Stimulated activated CD4-positive, alpha-beta T cell treated with anti-CD3 and anti-CD28 coated beads, TNF-alpha, amount 100 ng/mL, for 4 hours (primary cell): ENCODE results near the gene SLFN11.
"Not testable (repeated sequence)": the region's sequence is repeated elsewhere in the genome, so short reads cannot be mapped to it uniquely, and the experiment has no call there.

Experiments used
- DNase-seq, 3 experiments: peaks; one replicate each; pipeline ENCODE4 v3.0.0-alpha.2; 2020; ENCODE audit warnings: low read depth in 3 of 3

Gene SLFN11

GRCh38 chr17:35373534-35373983 is at the start of gene SLFN11:
Gene SLFN11 (minus strand): TSS chr17:35373621. CDS start chr17:35363807, 9,814 bp downstream.
- peak; percentile 74 to 87 (median 86) for DNase-seq

- DNase-seq: not testable (repeated sequence)
These were observed 47.6 kb upstream of the SLFN11 start for GRCh38 chr17:35421069-35421468.

- no peak for DNase-seq
These were observed 43.2 kb upstream of the SLFN11 start for GRCh38 chr17:35416659-35417058.

- DNase-seq: not testable (repeated sequence)
These were observed 41.3 kb upstream of the SLFN11 start for GRCh38 chr17:35414707-35415106.

GRCh38 chr17:35414247-35414646 is 40.8 kb upstream of the SLFN11 start:
- no peak for DNase-seq

- DNase-seq: no peak
These were observed 34.1 kb upstream of the SLFN11 start for GRCh38 chr17:35407531-35407930.

- no peak for DNase-seq
These were observed 33.1 kb upstream of the SLFN11 start for GRCh38 chr17:35406568-35406967.

- DNase-seq: no peak
These were observed 30.9 kb upstream of the SLFN11 start for GRCh38 chr17:35404360-35404759.

GRCh38 chr17:35393783-35394182 is 20.4 kb upstream of the SLFN11 start:
- DNase-seq: not testable (repeated sequence)

GRCh38 chr17:35390663-35391062 is 17.2 kb upstream of the SLFN11 start:
- DNase-seq: no peak

GRCh38 chr17:35390156-35390555 is 16.7 kb upstream of the SLFN11 start:
- no peak for DNase-seq

GRCh38 chr17:35387496-35387895 is 14.1 kb upstream of the SLFN11 start:
- DNase-seq: no peak

GRCh38 chr17:35377706-35378105 is 4.3 kb upstream of the SLFN11 start:
- no peak for DNase-seq

GRCh38 chr17:35377068-35377467 is 3.6 kb upstream of the SLFN11 start:
- DNase-seq: no peak

GRCh38 chr17:35376245-35376644 is 2.8 kb upstream of the SLFN11 start:
- DNase-seq: no peak

- DNase-seq: no peak
These were observed 1.4 kb upstream of the SLFN11 start for GRCh38 chr17:35374766-35375344.

GRCh38 chr17:35373984-35374765 is 754 bp upstream of the SLFN11 start:
- DNase-seq: peak; percentile 15 to 23 (median 20)

GRCh38 chr17:35372846-35373533 is 431 bp downstream of the SLFN11 start:
- peak in 1 of 3 experiments; percentile 9 for DNase-seq

- DNase-seq: no peak
These were observed 1.5 kb downstream of the SLFN11 start for GRCh38 chr17:35371934-35372333.

- no peak for DNase-seq
These were observed 5.2 kb downstream of the SLFN11 start for GRCh38 chr17:35368081-35368830.

GRCh38 chr17:35361027-35361426 is 12.4 kb downstream of the SLFN11 start:
- DNase-seq: no peak

GRCh38 chr17:35359398-35359797 is 14.0 kb downstream of the SLFN11 start:
- DNase-seq: no peak
